HG03139 (cell line): Measurements from ENCODE around the gene CDR2L.

Experiments
- ATAC-seq: cut with Tn5 transposase; IDR thresholded peaks from one replicate; pipeline ENCODE4 v1.9.1; 2021; ENCODE audit not compliant: unreplicated experiment

Gene CDR2L

GRCh38 chr17:74987418-74987908 is at the start of gene CDR2L:
CDR2L (plus strand) TSS chr17:74987632; CDS start chr17:74988044, 412 bp downstream.
- peak; percentile 94 for ATAC-seq

GRCh38 chr17:74938194-74938950 is 49.1 kb upstream of the CDR2L start:
- no peak for ATAC-seq

GRCh38 chr17:74939534-74939933 is 47.9 kb upstream of the CDR2L start:
- ATAC-seq, result no peak

GRCh38 chr17:74941128-74941725 is 46.2 kb upstream of the CDR2L start:
- no peak for ATAC-seq

GRCh38 chr17:74943808-74944522 is 43.5 kb upstream of the CDR2L start:
- ATAC-seq, result no peak

GRCh38 chr17:74945543-74945942 is 41.9 kb upstream of the CDR2L start:
- no peak for ATAC-seq

GRCh38 chr17:74946641-74947040 is 40.8 kb upstream of the CDR2L start:
- ATAC-seq, result no peak

GRCh38 chr17:74947041-74947754 is 40.2 kb upstream of the CDR2L start:
- ATAC-seq, result no peak

GRCh38 chr17:74949455-74950115 is 37.8 kb upstream of the CDR2L start:
- ATAC-seq, result no peak

- ATAC-seq, result no peak
Measured at GRCh38 chr17:74950207-74950606, 37.2 kb upstream of the CDR2L start.

GRCh38 chr17:74951065-74951464 is 36.4 kb upstream of the CDR2L start:
- ATAC-seq, result no peak

- ATAC-seq, result no peak
Measured at GRCh38 chr17:74951680-74952421, 35.6 kb upstream of the CDR2L start.

- ATAC-seq, result no peak
Measured at GRCh38 chr17:74952431-74953133, 34.9 kb upstream of the CDR2L start.

- no peak for ATAC-seq
Measured at GRCh38 chr17:74953134-74953687, 34.2 kb upstream of the CDR2L start.

- ATAC-seq, result no peak
Measured at GRCh38 chr17:74954115-74954514, 33.3 kb upstream of the CDR2L start.

- ATAC-seq, result no peak
Measured at GRCh38 chr17:74954665-74955421, 32.6 kb upstream of the CDR2L start.

- no peak for ATAC-seq
Measured at GRCh38 chr17:74956093-74956492, 31.3 kb upstream of the CDR2L start.
